Heart left ventricle (tissue), 13 donors: ENCODE data around the gene DNAJC10.

ENCODE experiments used
- POLR2A ChIP-seq, 2 donors: fragments of 450-650 bp; IDR thresholded peaks; one replicate each; pipeline ENCODE4 v1.6.1; 2017; ENCODE audit warnings: antibody characterized with exemption in 2 of 2, mild to moderate bottlenecking in 2 of 2, moderate library complexity in 2 of 2
- TF ChIP-seq, protein P1 (sequence below), 12 donors: fragments of 200-600 bp; sonication (generic) in 4 of 12; IDR thresholded peaks; one replicate each; pipeline versions ENCODE4 v1.5.0 to v1.8.0; 2018 to 2022; ENCODE audit warnings: antibody characterized with exemption in 12 of 12, mild to moderate bottlenecking in 5 of 12
- donor health status: ischemic (EF 13 %, LVEDD 7.1; RV severe dilation, severe dysfunction).
- donor health status: DM: no; HTN: yes; CAD: no.
- donor health status: DM: no; HTN: no; CAD: no.
- donor health status: ischemic (EF 25% LVEDD 6.9; RV normal size, moderate dysfunction).
- donor health status: ischemic (EF 25% LVEDD 5.7; RV mildly dilated, moderate dysfunction).
- donor health status: ischemic (EF 35%, LVEDD 5.7; RV mildly dilated, moderate dysfunction).
- donor health status: nonischemic (EF 11% LVEDD 7.7; RV severe dilation, severe dysfunction).
- donor health status: DM: yes; HTN: yes; CAD: no.
- donor health status: PGD.
- donor health status: ischemic (EF 29% LVEDD 5.4; RV normal size, mild dysfunction).
- donor health status: nonischemic (EF 23%, LVEDD 6.1; RV moderate dilation, normal function).

DNA sequence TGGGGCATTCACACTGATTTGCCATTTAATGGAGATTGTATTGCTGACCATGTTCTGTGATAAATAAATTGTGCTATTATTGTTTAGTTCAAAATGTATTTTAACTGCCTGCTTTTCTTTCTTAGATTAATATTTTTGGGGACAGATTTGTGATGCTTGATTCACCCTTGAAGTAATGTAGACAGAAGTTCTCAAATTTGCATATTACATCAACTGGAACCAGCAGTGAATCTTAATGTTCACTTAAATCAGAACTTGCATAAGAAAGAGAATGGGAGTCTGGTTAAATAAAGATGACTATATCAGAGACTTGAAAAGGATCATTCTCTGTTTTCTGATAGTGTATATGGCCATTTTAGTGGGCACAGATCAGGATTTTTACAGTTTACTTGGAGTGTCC lies 1.8 kb downstream of the DNAJC10 start:
- TF ChIP-seq, protein P1, sequence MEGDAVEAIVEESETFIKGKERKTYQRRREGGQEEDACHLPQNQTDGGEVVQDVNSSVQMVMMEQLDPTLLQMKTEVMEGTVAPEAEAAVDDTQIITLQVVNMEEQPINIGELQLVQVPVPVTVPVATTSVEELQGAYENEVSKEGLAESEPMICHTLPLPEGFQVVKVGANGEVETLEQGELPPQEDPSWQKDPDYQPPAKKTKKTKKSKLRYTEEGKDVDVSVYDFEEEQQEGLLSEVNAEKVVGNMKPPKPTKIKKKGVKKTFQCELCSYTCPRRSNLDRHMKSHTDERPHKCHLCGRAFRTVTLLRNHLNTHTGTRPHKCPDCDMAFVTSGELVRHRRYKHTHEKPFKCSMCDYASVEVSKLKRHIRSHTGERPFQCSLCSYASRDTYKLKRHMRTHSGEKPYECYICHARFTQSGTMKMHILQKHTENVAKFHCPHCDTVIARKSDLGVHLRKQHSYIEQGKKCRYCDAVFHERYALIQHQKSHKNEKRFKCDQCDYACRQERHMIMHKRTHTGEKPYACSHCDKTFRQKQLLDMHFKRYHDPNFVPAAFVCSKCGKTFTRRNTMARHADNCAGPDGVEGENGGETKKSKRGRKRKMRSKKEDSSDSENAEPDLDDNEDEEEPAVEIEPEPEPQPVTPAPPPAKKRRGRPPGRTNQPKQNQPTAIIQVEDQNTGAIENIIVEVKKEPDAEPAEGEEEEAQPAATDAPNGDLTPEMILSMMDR (IDR thresholded peaks at IDR 0.05) = no peak
- no peak for TF ChIP-seq POLR2A (IDR thresholded peaks at IDR 0.05)
